GM19467 (cell line): ENCODE measurements around the gene GMCL1.
"Not testable (repeated sequence)": the region's sequence is repeated elsewhere in the genome, so short reads cannot be mapped to it uniquely, and the experiment has no call there.

Source experiments
- ATAC-seq: cut with Tn5 transposase; IDR thresholded peaks from one replicate; pipeline ENCODE4 v1.9.1; 2021; ENCODE audit warnings: mild to moderate bottlenecking, moderate library complexity; ENCODE audit not compliant: unreplicated experiment

The GMCL1 gene, protein sequence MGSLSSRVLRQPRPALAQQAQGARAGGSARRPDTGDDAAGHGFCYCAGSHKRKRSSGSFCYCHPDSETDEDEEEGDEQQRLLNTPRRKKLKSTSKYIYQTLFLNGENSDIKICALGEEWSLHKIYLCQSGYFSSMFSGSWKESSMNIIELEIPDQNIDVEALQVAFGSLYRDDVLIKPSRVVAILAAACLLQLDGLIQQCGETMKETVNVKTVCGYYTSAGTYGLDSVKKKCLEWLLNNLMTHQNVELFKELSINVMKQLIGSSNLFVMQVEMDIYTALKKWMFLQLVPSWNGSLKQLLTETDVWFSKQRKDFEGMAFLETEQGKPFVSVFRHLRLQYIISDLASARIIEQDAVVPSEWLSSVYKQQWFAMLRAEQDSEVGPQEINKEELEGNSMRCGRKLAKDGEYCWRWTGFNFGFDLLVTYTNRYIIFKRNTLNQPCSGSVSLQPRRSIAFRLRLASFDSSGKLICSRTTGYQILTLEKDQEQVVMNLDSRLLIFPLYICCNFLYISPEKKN

DNA sequence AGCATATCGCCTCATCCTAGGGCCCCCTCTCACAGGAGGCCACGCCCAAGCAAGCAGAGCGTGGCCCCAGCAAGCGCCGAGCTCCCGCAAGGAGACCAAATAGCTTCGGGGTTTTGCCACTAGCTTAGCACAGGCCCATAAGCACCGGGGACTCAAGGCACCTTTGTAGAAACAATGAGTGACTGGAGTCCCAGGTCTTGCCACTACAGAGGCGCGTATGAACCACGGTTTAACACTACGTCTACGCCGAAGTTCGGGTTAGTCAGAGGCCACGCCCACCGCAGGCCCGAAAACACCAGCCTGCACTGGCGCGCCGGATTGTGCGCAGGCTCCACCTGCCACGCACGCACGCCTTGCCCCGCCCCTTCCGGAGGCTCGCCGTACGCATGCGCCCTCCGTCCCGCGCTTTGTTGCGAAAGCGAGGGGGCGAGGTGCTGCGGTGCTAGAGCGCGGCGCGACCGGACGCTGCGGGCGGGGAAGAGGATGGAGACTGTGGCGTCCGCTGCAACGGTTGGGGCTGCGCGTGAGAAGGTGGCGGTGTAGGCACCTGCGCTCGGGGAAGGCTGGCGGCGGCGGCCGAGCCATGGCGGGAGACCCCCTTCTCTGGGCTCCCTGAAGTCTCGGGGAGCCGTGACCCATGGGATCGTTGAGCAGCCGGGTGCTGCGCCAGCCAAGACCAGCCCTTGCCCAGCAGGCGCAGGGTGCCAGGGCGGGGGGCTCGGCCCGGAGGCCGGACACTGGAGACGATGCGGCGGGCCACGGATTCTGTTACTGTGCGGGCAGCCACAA, at the start of gene GMCL1:
Gene GMCL1 (plus strand): TSS at position 405 of the 789 bp plus-strand sequence. CDS start 233 bp downstream, at position 638.
- ATAC-seq, result peak; percentile 90

DNA sequence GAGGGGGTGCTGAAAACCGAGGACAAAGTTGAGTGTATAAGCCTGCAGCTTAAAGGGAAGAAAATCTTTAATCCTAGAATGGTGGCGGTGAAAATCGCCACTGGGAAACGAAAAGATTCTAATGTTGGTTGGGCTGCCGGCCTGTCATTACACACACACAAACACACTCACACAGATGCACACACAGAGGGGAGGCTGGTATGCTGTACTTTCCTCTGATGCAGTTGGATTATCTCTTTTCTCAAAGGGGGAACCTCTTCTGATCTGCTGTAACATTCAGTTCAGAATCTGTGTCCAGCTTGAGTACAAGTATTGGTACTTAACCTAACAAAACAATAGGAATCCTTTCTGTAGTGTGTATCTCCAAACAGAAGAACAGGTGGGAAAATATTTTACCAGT, 48.5 kb upstream of the GMCL1 start:
- ATAC-seq, result no peak

DNA sequence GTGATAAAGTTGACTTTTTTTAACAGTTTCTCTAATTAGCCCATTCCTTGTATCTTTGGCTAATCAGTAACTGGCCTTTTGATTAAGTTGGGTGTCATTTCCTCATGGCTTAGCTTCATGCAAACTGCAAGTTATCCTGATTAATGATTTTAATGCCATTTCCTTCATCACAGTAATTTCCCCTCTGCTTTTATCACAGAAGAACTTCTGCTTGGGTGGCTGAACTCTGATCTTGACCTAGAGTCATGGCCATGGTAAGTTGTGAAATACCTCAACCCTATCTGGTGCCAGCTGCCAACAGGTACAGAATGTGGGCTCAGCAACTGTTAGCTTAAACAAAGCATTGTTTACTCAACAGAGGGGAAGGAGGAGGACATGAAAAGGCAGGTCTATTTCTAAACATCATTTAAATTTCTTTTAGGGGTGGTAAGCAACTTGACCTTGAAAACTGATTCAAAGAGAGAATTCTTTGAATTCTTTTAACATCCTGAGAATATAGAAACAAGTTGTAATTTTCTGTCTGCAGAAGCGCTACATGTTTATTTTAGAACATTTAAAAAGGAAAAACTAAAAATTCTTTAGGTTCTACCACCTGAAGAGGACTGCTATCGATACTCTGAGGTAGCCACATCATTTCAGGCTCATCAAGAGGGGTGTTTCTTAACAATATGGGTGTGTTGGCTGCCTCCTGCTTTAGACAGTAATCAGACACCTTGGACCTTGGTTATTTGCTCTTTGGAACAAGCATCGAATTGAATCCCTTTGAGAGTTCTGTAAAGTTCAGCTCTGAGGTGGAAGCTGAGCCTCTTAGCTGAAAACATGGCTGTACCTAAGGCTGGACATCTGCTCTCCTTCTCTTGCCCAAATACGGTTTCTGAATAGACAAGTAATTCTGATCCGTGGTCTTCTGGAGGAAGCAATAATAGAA, 47.9 kb upstream of the GMCL1 start:
- no peak for ATAC-seq

DNA sequence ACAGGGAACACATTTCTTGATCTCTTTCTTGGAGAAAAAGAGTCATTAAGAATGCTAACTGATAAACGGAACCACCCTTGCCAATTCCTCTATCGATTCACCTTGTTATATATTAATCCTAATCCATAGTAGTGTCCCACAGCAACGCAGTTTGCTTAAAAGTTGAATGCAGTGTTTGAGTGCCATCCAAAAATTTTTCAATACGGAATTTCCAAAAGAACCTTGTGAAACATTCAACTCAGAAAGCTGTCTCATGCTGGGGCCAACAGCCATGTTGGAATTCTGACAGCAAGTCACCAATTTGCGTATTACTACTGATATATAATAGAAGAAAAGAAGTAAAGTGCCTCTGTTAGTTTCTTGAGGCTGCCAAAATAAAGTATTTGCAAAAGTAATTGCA, 45.2 kb upstream of the GMCL1 start:
- no peak for ATAC-seq

- ATAC-seq, result no peak
Measured at GRCh38 chr2:69785358-69785757, 44.1 kb upstream of the GMCL1 start.

DNA sequence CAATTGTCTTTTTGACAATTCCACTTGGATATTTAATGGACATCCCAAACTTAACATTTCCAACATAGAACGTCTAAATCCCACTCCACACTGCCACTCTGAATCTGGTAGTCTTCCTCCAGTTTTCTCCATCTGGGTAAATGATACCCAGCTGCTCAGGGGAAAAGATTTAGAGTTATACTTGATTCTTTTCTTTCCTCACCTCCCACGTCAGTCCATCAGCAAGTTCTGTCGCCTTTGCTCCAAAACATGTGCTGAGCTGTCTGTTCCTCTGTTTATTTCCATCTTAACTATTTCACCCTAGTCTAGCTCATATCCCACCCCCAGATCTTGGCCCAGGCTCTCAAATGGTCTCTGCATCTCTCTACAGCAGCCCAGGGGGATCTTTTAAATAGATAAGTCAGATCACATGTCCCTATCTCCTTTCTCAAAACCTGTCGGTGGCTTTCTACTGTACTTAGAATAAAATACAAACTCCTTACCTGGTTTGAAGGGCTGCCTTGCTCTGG, 43.4 kb upstream of the GMCL1 start:
- ATAC-seq, result no peak

- ATAC-seq, result peak; percentile 43
Measured at GRCh38 chr2:69789175-69789721, 40.2 kb upstream of the GMCL1 start.

DNA sequence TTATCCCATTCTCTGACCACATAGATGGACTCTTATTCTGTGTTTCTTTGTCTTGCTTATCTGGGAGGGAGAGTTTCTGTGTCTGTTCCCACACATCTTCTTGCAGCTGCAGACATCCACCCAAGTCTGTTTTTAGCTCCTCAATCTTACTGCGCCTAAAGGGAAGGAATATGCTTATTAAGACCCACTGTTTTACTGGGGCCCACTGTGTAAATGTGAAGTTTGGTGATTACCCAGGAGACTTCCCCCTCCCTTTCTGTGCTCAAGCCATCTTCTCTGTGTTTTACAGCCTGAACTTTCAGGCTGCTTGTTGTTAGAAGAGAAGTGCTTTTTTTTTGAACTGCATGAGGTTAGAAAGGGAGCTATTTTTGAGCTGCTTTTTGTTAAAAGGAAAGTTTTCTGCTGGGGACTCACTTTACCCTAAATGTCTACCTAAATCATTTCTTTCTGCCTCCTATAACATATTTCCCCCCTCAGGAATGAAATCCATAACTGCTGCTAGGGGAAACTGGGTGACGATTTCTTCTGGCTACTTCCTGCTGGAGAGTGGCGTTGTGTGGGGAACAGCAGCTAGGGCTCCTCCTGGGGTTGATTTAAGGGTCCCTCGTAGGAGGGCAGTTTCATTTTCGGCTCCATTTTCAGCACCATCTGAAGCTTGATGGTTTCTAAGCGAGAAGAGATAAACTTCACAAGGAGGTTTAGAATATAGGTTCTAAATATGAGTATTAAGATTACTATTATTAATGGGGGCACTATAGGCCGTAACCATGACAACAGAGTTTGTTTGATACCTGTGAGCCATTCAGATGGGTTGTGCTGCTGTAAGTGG, 39.5 kb upstream of the GMCL1 start:
- no peak for ATAC-seq

- ATAC-seq, result no peak
Measured at GRCh38 chr2:69790601-69790959, 38.9 kb upstream of the GMCL1 start.

GRCh38 chr2:69791045-69791444, 38.4 kb upstream of the GMCL1 start:
- no peak for ATAC-seq

DNA sequence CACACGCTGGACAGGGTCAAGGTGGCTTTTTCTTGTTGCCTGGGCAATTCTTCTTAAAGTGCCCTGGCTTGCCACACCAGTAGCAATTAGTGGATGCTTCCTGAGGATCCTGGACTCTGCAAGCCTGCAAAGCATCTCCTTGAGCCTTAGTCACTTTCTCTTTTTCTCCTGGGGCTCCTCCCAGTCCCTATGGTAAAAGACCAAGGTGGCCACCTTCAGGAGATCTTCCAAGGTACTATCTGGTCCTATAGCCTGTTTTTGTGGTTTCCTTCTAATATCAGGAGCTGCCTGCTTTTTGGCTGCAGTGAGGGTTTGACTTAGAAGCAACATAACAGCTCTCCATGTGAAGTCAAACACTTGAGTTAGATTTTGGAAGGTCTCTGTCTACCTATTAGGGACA, 33.3 kb upstream of the GMCL1 start:
- no peak for ATAC-seq

DNA sequence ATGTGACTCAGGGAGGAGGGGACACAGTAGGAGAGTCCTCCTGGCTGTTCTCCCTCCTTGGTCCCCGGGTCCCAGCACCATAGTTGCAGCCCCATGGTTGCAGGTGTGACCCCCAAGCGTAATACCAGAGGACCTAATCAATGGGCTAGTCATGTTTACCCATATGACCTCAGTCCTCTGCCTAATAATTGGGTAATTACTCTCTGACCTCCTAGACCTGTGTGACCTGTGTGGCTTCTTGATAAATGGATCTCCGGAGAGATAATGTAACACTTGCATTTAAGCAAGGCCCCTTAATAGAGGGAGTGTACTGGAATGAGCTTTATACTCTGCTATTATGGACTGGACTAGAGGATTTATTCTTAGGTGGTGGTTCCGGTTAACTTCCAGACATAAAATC, 32.2 kb upstream of the GMCL1 start:
- no peak for ATAC-seq

- ATAC-seq, result no peak
Measured at GRCh38 chr2:69797836-69798289, 31.6 kb upstream of the GMCL1 start.

GRCh38 chr2:69798290-69798908, 31.1 kb upstream of the GMCL1 start:
- ATAC-seq, result no peak

GRCh38 chr2:69798909-69799526, 30.4 kb upstream of the GMCL1 start:
- no peak for ATAC-seq

DNA sequence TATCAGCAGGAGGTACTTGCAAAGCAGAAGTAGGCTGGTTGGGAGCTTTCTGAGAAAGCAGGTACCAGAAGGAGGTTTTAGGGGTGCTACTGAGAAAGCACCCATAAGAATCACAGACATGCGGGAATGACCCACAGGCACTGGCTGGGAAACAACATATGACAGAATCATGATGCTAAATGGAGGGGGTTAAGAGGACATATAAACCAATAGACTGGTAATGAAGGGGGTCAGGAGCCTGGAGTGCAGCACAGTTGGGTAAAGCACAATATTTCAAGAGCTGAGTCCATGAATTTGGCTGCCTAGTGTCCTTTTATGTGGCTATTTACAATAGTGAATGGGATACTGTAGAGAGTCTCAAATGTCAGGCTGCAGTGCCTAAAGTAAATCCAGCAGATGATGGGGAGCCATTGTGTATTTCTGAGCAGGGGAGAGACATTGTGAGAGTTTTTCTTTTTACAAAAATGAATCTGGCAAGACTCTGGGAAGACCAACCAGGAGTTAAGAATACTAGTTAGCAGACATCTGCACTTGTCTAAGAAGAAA, 27.6 kb upstream of the GMCL1 start:
- no peak for ATAC-seq

GRCh38 chr2:69802781-69803367, 26.6 kb upstream of the GMCL1 start:
- not testable (repeated sequence) for ATAC-seq

DNA sequence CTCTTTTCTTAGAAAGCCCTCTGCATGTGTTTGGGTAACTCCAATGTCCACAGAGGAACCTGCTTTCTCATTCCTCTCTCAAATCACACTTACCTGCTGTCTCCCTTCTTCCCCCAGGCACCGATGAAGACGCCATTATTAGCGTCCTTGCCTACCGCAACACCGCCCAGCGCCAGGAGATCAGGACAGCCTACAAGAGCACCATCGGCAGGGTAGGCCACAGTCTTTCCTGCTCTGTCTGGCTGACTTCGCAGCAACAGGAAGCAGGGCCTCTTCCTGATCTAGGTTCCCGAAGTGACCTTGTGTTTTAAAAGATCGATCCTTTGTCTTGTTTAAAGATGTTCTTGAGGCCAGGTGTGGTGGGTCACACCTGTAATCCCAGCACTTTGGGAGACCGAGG, 25.0 kb upstream of the GMCL1 start:
- ATAC-seq, result no peak
